ENCODE results near the gene PIK3AP1. TPM values are rescaled to one million over a fixed set of nuclear protein-coding genes. Genes with fewer than 3 reads are reported as not detected.

The PIK3AP1 gene
- total RNA-seq, 1 experiment from 2014 or later, result 1.7 TPM

GRCh38 chr10:96625173-96625572, 95.1 kb downstream of the PIK3AP1 start:
- ChIA-PET POLR2A (ENCODE audit: unreplicated experiment) (no interaction called here), CTCF (no interaction called here)
- no peak overlapping the region for H2AFZ ChIP-seq
- H4K20me1 ChIP-seq (ENCODE audit: insufficient read depth), result no peaks in the 10 kb centered on the region
- H3K79me2 ChIP-seq (ENCODE audit: low read depth), result no peaks in the 10 kb centered on the region
- no peaks in the 10 kb centered on the region for H3K9me3 ChIP-seq (ENCODE audit: insufficient read depth, low read depth)
- no peaks in the 10 kb centered on the region for H3F3A ChIP-seq (ENCODE audit: insufficient read depth, low read depth)
- BruUV-seq (replicated peaks), result no TSS peak
- no peak for DNase-seq
- TF ChIP-seq, protein P1, sequence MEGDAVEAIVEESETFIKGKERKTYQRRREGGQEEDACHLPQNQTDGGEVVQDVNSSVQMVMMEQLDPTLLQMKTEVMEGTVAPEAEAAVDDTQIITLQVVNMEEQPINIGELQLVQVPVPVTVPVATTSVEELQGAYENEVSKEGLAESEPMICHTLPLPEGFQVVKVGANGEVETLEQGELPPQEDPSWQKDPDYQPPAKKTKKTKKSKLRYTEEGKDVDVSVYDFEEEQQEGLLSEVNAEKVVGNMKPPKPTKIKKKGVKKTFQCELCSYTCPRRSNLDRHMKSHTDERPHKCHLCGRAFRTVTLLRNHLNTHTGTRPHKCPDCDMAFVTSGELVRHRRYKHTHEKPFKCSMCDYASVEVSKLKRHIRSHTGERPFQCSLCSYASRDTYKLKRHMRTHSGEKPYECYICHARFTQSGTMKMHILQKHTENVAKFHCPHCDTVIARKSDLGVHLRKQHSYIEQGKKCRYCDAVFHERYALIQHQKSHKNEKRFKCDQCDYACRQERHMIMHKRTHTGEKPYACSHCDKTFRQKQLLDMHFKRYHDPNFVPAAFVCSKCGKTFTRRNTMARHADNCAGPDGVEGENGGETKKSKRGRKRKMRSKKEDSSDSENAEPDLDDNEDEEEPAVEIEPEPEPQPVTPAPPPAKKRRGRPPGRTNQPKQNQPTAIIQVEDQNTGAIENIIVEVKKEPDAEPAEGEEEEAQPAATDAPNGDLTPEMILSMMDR (conservative IDR thresholded peaks at IDR 0.05), result no peak
- TF ChIP-seq EZH2 (IDR thresholded peaks at IDR 0.05; ENCODE audit: low read depth), result no peak
- no peaks in the 10 kb centered on the region for H3K27me3 ChIP-seq (ENCODE audit: insufficient read depth, low read depth)
- no peaks in the 10 kb centered on the region for H3K4me1 ChIP-seq (replicated peaks; ENCODE audit: insufficient read depth)
- H3K4me2 ChIP-seq, result no peak overlapping the region
- intact Hi-C loops (cut with micrococcal nuclease; ENCODE audit: unreplicated experiment), result no loop called here
- no peak overlapping the region for H3K4me3 ChIP-seq
- no peak overlapping the region for H3K27ac ChIP-seq
- no peaks in the 10 kb centered on the region for H3K36me3 ChIP-seq (ENCODE audit: low read depth)
- H3K9me2 ChIP-seq (ENCODE audit: insufficient read depth), result no peaks in the 10 kb centered on the region; the same call in 1 of the 2 replicates

GRCh38 chr10:96622013-96622787, 98.1 kb downstream of the PIK3AP1 start:
- ChIA-PET POLR2A (ENCODE audit: unreplicated experiment) (no interaction called here), CTCF (no interaction called here)

DNA sequence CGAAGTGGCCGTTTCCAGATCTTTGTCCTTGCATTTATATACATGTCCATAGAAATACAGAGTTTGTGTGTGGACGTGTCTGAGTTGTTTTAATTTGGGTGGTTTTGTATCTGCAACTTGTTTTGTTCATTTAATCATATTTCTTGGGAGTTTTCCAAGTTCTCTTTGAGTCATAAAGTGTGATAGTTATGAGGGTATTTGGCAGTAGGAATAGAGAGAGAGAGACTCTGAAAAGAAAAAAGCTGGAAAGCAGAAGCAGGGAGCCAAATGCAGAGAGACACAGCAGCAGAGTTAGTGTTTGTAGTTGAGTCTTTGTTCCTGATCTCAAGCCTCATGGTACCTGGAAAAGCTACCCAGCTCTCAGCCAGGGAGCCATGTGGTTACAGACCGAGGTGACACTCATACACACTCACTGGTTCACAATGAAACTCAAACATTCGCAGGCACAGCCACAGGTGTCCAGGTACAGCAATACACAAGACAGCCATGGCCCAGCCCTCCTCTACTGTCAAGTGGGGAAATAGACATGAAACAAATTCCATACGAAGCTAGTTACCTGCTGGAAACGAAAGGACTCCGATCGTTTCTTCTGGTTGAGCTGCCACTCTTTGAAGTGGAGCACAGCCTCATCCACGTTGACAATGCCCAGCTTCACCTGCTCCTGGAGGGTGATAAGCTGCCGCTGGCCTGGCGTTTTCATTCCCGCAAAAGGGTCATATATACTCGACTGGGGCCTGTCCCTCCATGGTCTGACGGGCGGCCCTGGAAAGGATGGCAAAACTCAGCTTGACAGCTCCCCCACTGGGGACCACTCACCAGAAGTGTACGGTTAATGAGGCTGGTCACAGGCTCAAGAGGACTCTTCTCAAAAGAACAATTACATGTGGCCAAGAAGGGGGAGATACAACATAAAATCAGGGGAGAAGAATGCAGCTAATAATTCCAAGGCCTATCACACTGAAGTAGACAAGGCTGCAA, 100.2 kb downstream of the PIK3AP1 start:
- intact Hi-C loops (cut with micrococcal nuclease; ENCODE audit: unreplicated experiment), result no loop called here
- no peaks in the 10 kb centered on the region for H3K4me1 ChIP-seq (replicated peaks; ENCODE audit: insufficient read depth)
- DNase-seq, result no peak

More at GRCh38 chr10:96622013-96622787, 98.1 kb downstream of the PIK3AP1 start:
- no peaks in the 10 kb centered on the region for H3F3A ChIP-seq (ENCODE audit: insufficient read depth, low read depth)
- no peak overlapping the region for H3K27ac ChIP-seq
- BruUV-seq (replicated peaks), result no TSS peak
- intact Hi-C loops (cut with micrococcal nuclease; ENCODE audit: unreplicated experiment), result no loop called here
- H3K4me3 ChIP-seq, result no peak overlapping the region
- H3K9me3 ChIP-seq (ENCODE audit: insufficient read depth, low read depth), result no peaks in the 10 kb centered on the region
- no peak overlapping the region for H3K4me2 ChIP-seq
- H3K9me2 ChIP-seq (ENCODE audit: insufficient read depth), result no peaks in the 10 kb centered on the region
- DNase-seq, result no peak
- no peaks in the 10 kb centered on the region for H3K79me2 ChIP-seq (ENCODE audit: low read depth)
- no peaks in the 10 kb centered on the region for H3K27me3 ChIP-seq (ENCODE audit: insufficient read depth, low read depth)
- no peaks in the 10 kb centered on the region for H4K20me1 ChIP-seq (ENCODE audit: insufficient read depth)
- no peaks in the 10 kb centered on the region for H3K36me3 ChIP-seq (ENCODE audit: low read depth)
- H2AFZ ChIP-seq, result no peak overlapping the region
- TF ChIP-seq, protein P1 (conservative IDR thresholded peaks at IDR 0.05), result no peak
- TF ChIP-seq EZH2 (IDR thresholded peaks at IDR 0.05; ENCODE audit: low read depth), result no peak
- no peaks in the 10 kb centered on the region for H3K4me1 ChIP-seq (replicated peaks; ENCODE audit: insufficient read depth)

More for the DNA sequence above, 100.2 kb downstream of the PIK3AP1 start:
- Histone ChIP-seq H3K36me3 (ENCODE audit: low read depth) (no peaks in the 10 kb centered on the region), H3K27me3 (ENCODE audit: insufficient read depth, low read depth) (no peaks in the 10 kb centered on the region), H3K9me3 (ENCODE audit: insufficient read depth, low read depth) (no peaks in the 10 kb centered on the region), H3K9me2 (ENCODE audit: insufficient read depth) (no peaks in the 10 kb centered on the region), H4K20me1 (ENCODE audit: insufficient read depth) (no peaks in the 10 kb centered on the region), H3K27ac (no peak overlapping the region), H3K79me2 (ENCODE audit: low read depth) (no peaks in the 10 kb centered on the region), H2AFZ (no peak overlapping the region), H3F3A (ENCODE audit: insufficient read depth, low read depth) (no peaks in the 10 kb centered on the region), H3K4me2 (no peak overlapping the region), H3K4me3 (no peak overlapping the region)
- TF ChIP-seq EZH2 (IDR thresholded peaks at IDR 0.05; ENCODE audit: low read depth), result no peak
- TF ChIP-seq, protein P1 (conservative IDR thresholded peaks at IDR 0.05), result no peak
- POLR2A ChIA-PET (ENCODE audit: unreplicated experiment), result no interaction called here
- CTCF ChIA-PET, result no interaction called here
- no TSS peak for BruUV-seq (replicated peaks)
